Measurements from ENCODE around the gene RNF207.

The RNF207 gene

DNA sequence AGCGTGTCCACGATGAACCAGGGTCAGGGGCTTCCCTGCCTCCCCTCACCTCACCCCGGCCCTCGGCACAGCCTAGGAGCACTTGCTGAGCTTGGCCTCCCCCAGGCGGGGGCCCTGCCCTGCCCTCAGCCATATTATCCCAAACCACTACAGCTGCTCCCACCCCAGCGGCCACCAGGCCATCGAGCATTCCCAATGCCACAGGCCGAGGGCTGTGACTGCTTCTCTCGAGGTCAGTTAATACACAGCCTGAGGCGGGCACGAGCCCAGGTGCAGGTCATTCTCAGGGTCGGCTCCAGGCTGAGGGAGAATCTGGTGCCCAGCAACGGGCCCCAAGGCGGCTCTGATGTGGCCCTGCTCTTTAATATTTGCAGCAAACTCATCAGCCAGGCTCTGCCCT is 63.4 kb downstream of the RNF207 start:
- Histone ChIP-seq H3K4me1 (ENCODE audit: insufficient read depth, insufficient read length) (peaks cover 7% of the 10 kb centered on the region), H3K36me3 (ENCODE audit: insufficient read depth, insufficient read length, low read length) (no peaks in the 10 kb centered on the region), H3K27me3 (ENCODE audit: insufficient read depth, insufficient read length) (no peaks in the 10 kb centered on the region), H3K9ac (ENCODE audit: insufficient read length, low read depth) (no peak overlapping the region), H3K4me3 (ENCODE audit: insufficient read length, low read depth) (no peak overlapping the region), H3K9me3 (ENCODE audit: insufficient read depth, low read length) (no peaks in the 10 kb centered on the region)
- TF ChIP-seq ZNF274 (IDR thresholded peaks at IDR 0.05; ENCODE audit: low read depth, low read length) (no peak), SUZ12 (IDR thresholded peaks at IDR 0.05; ENCODE audit: extremely low read depth, insufficient read depth, insufficient read length) (no peak), YY1 (IDR thresholded peaks at IDR 0.05; ENCODE audit: insufficient read depth, insufficient read length) (no peak)
- DNase-seq (ENCODE audit: low read depth, low spot score) = no peak

DNA sequence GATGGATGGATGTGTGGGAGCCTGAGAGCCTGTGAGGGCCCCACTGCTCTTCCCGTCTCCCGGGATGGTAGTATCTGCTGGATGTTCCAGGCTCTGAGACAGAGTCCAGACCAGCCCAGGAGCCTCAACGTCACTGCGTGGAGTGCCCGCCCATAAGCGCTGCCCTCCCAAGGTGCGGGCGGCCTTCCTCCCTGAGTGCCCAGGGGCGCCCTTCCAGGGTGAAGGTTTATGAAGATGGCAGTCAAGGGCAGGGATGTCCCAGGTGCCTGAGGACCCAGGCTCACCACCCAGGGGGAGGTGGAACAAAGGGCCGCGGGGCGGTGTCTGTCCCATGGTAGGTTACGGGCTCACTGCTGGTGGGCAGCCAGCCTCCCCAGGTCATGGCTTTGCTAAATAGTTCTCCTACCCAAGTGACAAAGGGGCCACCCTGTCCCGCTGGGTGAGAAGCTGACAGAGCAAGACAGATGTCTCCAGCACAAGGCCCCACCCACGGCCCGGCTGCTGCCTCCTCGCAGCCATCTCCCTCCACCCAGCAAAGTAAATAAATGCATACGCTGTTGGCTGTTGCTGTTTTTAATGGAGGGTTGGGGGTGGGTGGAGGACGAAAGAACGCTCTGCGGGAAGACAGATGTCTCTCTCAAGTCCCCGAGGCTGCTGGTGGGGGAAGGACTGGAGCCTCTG is 63.9 kb downstream of the RNF207 start:
- no peak overlapping the region for H3K9ac ChIP-seq (ENCODE audit: insufficient read length, low read depth)
- no peak overlapping the region for H3K4me3 ChIP-seq (ENCODE audit: insufficient read length, low read depth)
- no peaks in the 10 kb centered on the region for H3K27me3 ChIP-seq (ENCODE audit: insufficient read depth, insufficient read length)
- no peaks in the 10 kb centered on the region for H3K36me3 ChIP-seq (ENCODE audit: insufficient read depth, insufficient read length, low read length)
- no peaks in the 10 kb centered on the region for H3K9me3 ChIP-seq (ENCODE audit: insufficient read depth, low read length)
- DNase-seq (ENCODE audit: low read depth, low spot score) = no peak
- H3K4me1 ChIP-seq (ENCODE audit: insufficient read depth, insufficient read length) = peaks cover 7% of the 10 kb centered on the region
- TF ChIP-seq ZNF274 (IDR thresholded peaks at IDR 0.05; ENCODE audit: low read depth, low read length) (no peak), SUZ12 (IDR thresholded peaks at IDR 0.05; ENCODE audit: extremely low read depth, insufficient read depth, insufficient read length) (no peak), YY1 (IDR thresholded peaks at IDR 0.05; ENCODE audit: insufficient read depth, insufficient read length) (no peak)

- TF ChIP-seq ZNF274 (IDR thresholded peaks at IDR 0.05; ENCODE audit: low read depth, low read length) (no peak), SUZ12 (IDR thresholded peaks at IDR 0.05; ENCODE audit: extremely low read depth, insufficient read depth, insufficient read length) (no peak), YY1 (IDR thresholded peaks at IDR 0.05; ENCODE audit: insufficient read depth, insufficient read length) (no peak)
- Histone ChIP-seq H3K9ac (ENCODE audit: insufficient read length, low read depth) (no peak overlapping the region), H3K9me3 (ENCODE audit: insufficient read depth, low read length) (no peaks in the 10 kb centered on the region), H3K4me1 (ENCODE audit: insufficient read depth, insufficient read length) (peaks cover 7% of the 10 kb centered on the region), H3K4me3 (ENCODE audit: insufficient read length, low read depth) (no peak overlapping the region), H3K27me3 (ENCODE audit: insufficient read depth, insufficient read length) (no peaks in the 10 kb centered on the region), H3K36me3 (ENCODE audit: insufficient read depth, insufficient read length, low read length) (no peaks in the 10 kb centered on the region)
- DNase-seq (ENCODE audit: low read depth, low spot score) = no peak
Measured at GRCh38 chr1:6270401-6270800, 64.5 kb downstream of the RNF207 start.

Data from NT2/D1 (cell line).